K562 (cell line): Measurements from ENCODE around the gene TPCN1. TPM values are rescaled to one million over a fixed set of nuclear protein-coding genes. Genes with fewer than 3 reads are reported as not detected.
A peak's percentile ranks its signal among the peaks of the same experiment; 100 is the strongest.

Source experiments
- ARNT ChIP-seq, 2 experiments: fragments of 450-650 bp; IDR thresholded peaks; 2 replicates each; pipeline ENCODE4 v1.6.1; 2016; ENCODE audit warnings: mild to moderate bottlenecking in 1 of 2
- BCL6 ChIP-seq: fragments of 250-450 bp; sonication (Bioruptor Pico); IDR thresholded peaks from 2 replicates; pipeline ENCODE4 v1.4.0; 2020
- EZH2 ChIP-seq: IDR thresholded peaks from 2 replicates; pipeline ENCODE4 v1.6.1; 2012; ENCODE audit warnings: low read depth, mild to moderate bottlenecking, inconsistent platforms, low read length, borderline replicate concordance
- GABPB2 ChIP-seq: fragments of 250-450 bp; sonication (Bioruptor Pico); conservative IDR thresholded peaks from 2 replicates; pipeline ENCODE4 v1.5.1; 2021; ENCODE audit warnings: mild to moderate bottlenecking
- KAT7 ChIP-seq: sonication (generic); formaldehyde crosslinking; IDR thresholded peaks from 2 replicates; pipeline ENCODE4 v1.8.0; 2022; ENCODE audit warnings: missing genetic modification reagents, mild to moderate bottlenecking, borderline replicate concordance
- MAFF ChIP-seq: IDR thresholded peaks from 2 replicates; pipeline ENCODE4 v1.6.1; 2012; ENCODE audit warnings: low read length, improper control_type of control experiment
- MAFG ChIP-seq: fragments of 450-650 bp; conservative IDR thresholded peaks from 2 replicates; pipeline ENCODE4 v1.6.1; 2016; ENCODE audit warnings: missing genetic modification characterization, missing compliant biosample characterization
- MYC ChIP-seq, 2 experiments: fragments of 250-450 bp in 1 of 2; sonication (Bioruptor Pico) in 1 of 2; IDR thresholded peaks; 2 replicates each; pipeline versions ENCODE4 v1.5.1 to v1.6.1; 2012 to 2021; ENCODE audit warnings: low read depth in 2 of 2, borderline replicate concordance in 1 of 2, improper control_type of control experiment in 1 of 2, low read length in 1 of 2, mild to moderate bottlenecking in 1 of 2, moderate library complexity in 1 of 2
- MYNN ChIP-seq, 2 experiments: sonication (generic); formaldehyde crosslinking in 1 of 2; IDR thresholded peaks; 2 replicates each; pipeline versions ENCODE4 v1.5.0 to v1.6.1; 2016 to 2020; ENCODE audit warnings: antibody characterized with exemption in 1 of 2, missing genetic modification reagents in 1 of 2
- POLR2H ChIP-seq: IDR thresholded peaks from 2 replicates; pipeline ENCODE4 v1.6.1; 2016; ENCODE audit warnings: missing genetic modification characterization, low read depth, mild to moderate bottlenecking, control low read depth, missing compliant biosample characterization, moderate library complexity
- SETDB1 ChIP-seq: IDR thresholded peaks from one replicate; pipeline ENCODE4 v1.6.1; 2012; ENCODE audit warnings: low read length, control low read depth, inconsistent platforms
- SNRNP70 ChIP-seq: fragments of 200-400 bp; formaldehyde crosslinking; optimal IDR thresholded peaks from 2 replicates; pipeline ENCODE3; 2017; ENCODE audit warnings: low read depth, low read length
- SOX6 ChIP-seq: fragments of 450-650 bp; IDR thresholded peaks from 2 replicates; pipeline ENCODE4 v1.6.1; 2014; ENCODE audit warnings: mild to moderate bottlenecking
- ZNF197 ChIP-seq: fragments of 200-800 bp; sonication (Bioruptor generic); IDR thresholded peaks from 2 replicates; pipeline ENCODE4 v1.6.1; 2016; ENCODE audit warnings: low read depth, missing genetic modification characterization, missing compliant biosample characterization
- ZNF395 ChIP-seq: fragments of 200-800 bp; sonication (Bioruptor generic); IDR thresholded peaks from 2 replicates; pipeline ENCODE4 v1.6.1; 2017; ENCODE audit warnings: missing genetic modification characterization, missing compliant biosample characterization
- ZNF668 ChIP-seq: fragments of 250-450 bp; sonication (Bioruptor Pico); IDR thresholded peaks from 2 replicates; pipeline ENCODE4 v1.8.0; 2022; ENCODE audit warnings: mild to moderate bottlenecking, inconsistent platforms
- polyA plus RNA-seq, 8 experiments: library from polyadenylated mRNA; depleted of rRNA in 4 of 8; stranded (reverse) in 5 of 8; unstranded in 3 of 8; fragments of >200 nt; fragmentation: Nextera tagmentation in 2 of 8; fragmentation: Illumina TruSeq in 1 of 8; extraction: Ambion mirVana in 2 of 8; extraction: Trizol in 1 of 8; gene quantifications; 2 replicates each; pipeline versions ENCODE4 v1.2.1 to v1.2.3, GENCODE V29; 2011 to 2014; ENCODE audit warnings: inconsistent platforms in 1 of 8, missing spikeins in 1 of 8
- total RNA-seq, 7 experiments: library from RNA; depleted of rRNA in 6 of 7; stranded (reverse); fragments of >200 nt in 6 of 7; fragmentation: Illumina TruSeq in 2 of 7; extraction: Trizol in 2 of 7; gene quantifications; 2 replicates each; pipeline versions ENCODE4 v1.2.1 to v1.2.3, GENCODE V29; 2011 to 2021; ENCODE audit warnings: low replicate concordance in 1 of 7
- TF ChIP-seq, protein P1 (sequence below), 2 experiments: fragments of 200-800 bp in 1 of 2; sonication (Bioruptor generic) in 1 of 2; sonication (generic) in 1 of 2; formaldehyde crosslinking in 1 of 2; IDR thresholded peaks in 1 of 2; conservative IDR thresholded peaks in 1 of 2; 2 replicates each; pipeline versions ENCODE4 v1.5.0 to v1.6.1; 2016 to 2020; ENCODE audit warnings: missing compliant biosample characterization in 1 of 2, missing genetic modification characterization in 1 of 2, missing genetic modification reagents in 1 of 2
- TF ChIP-seq, protein P2 (sequence below), 2 experiments: fragments of 150-350 bp in 1 of 2; IDR thresholded peaks; 2 replicates each; pipeline ENCODE4 v1.6.1; 2012 to 2016; ENCODE audit warnings: low read depth in 2 of 2, low read length in 2 of 2, mild to moderate bottlenecking in 1 of 2, moderate library complexity in 1 of 2
- TF ChIP-seq, protein P3 (sequence below): fragments of 450-650 bp; conservative IDR thresholded peaks from 2 replicates; pipeline ENCODE4 v1.6.1; 2016; ENCODE audit warnings: missing genetic modification characterization, low read depth, mild to moderate bottlenecking, missing compliant biosample characterization, moderate library complexity

The TPCN1 gene
- total and polyA plus RNA-seq, 9 of the 15 experiments (the other 6 are each of a cell fraction or from before 2014, with no cell fraction given), result 0.80 to 23.8 (median 7.4) TPM

DNA sequence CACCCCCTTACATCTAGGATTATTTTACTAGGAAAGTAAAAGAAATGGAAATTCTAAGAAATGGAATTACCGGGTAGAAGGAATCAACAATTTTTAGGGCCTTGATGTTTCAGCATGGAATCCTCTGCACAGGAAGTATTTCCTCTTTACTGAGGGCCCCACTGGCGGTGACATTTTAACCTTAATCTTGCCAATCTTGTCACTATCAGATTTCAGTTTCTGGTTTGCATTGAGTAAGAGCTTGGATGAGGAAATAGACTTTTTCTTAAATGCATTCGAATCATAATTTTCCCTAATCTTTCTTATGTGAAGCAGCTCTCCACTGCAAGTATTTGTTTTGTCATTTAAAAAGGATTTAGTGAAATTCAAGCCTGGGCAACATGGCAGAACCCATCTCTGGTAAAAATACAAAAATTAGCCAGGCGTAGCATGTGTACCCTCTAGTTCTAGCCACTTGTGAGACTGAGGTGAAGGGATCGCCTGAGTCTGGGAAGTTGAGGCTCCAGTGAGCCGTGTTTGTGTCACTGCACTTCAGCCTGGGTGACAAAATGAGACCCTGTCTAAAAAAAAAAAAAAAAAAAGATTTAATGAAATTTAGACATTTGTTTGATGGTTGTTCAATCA is 40.7 kb downstream of the TPCN1 start (continued):
- TF ChIP-seq MAFF (no peak), POLR2H (tag) (no peak), MYNN (IDR thresholded peaks at IDR 0.05) (no peak), MYNN (CRISPR knock-in tag; IDR thresholded peaks at IDR 0.05) (no peak), ZNF197 (peak; percentile 65; the same call in 1 of the 2 replicates), ZNF668 (CRISPR knock-in tag) (no peak), EZH2 (no peak), MYC (IDR thresholded peaks at IDR 0.05; ENCODE audit: low read depth, low read length) (peak; percentile 34; the same call in 1 of the 2 replicates), MYC (CRISPR knock-in tag; IDR thresholded peaks at IDR 0.05; ENCODE audit: borderline replicate concordance, low read depth) (no peak), SNRNP70 (no peak), MAFG (tag) (no peak), ARNT (IDR thresholded peaks at IDR 0.05) (no peak), SETDB1 (no peak), BCL6 (CRISPR knock-in tag) (no peak), GABPB2 (CRISPR knock-in tag) (no peak), ZNF395 (0 out of 2 replicates have a peak, but pooled peaks have one; percentile 11), KAT7 (no peak), SOX6 (peak; percentile 24; the same call in 1 of the 2 replicates)
- TF ChIP-seq, protein P1, sequence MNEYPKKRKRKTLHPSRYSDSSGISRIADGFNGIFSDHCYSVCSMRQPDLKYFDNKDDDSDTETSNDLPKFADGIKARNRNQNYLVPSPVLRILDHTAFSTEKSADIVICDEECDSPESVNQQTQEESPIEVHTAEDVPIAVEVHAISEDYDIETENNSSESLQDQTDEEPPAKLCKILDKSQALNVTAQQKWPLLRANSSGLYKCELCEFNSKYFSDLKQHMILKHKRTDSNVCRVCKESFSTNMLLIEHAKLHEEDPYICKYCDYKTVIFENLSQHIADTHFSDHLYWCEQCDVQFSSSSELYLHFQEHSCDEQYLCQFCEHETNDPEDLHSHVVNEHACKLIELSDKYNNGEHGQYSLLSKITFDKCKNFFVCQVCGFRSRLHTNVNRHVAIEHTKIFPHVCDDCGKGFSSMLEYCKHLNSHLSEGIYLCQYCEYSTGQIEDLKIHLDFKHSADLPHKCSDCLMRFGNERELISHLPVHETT (CRISPR knock-in tag; conservative IDR thresholded peaks at IDR 0.05 in 1 of 2, IDR thresholded peaks at IDR 0.05 in 1 of 2), result peak in 1 of 2 experiments; percentile 78; a peak in 2 of 4 replicates
- TF ChIP-seq, protein P2, sequence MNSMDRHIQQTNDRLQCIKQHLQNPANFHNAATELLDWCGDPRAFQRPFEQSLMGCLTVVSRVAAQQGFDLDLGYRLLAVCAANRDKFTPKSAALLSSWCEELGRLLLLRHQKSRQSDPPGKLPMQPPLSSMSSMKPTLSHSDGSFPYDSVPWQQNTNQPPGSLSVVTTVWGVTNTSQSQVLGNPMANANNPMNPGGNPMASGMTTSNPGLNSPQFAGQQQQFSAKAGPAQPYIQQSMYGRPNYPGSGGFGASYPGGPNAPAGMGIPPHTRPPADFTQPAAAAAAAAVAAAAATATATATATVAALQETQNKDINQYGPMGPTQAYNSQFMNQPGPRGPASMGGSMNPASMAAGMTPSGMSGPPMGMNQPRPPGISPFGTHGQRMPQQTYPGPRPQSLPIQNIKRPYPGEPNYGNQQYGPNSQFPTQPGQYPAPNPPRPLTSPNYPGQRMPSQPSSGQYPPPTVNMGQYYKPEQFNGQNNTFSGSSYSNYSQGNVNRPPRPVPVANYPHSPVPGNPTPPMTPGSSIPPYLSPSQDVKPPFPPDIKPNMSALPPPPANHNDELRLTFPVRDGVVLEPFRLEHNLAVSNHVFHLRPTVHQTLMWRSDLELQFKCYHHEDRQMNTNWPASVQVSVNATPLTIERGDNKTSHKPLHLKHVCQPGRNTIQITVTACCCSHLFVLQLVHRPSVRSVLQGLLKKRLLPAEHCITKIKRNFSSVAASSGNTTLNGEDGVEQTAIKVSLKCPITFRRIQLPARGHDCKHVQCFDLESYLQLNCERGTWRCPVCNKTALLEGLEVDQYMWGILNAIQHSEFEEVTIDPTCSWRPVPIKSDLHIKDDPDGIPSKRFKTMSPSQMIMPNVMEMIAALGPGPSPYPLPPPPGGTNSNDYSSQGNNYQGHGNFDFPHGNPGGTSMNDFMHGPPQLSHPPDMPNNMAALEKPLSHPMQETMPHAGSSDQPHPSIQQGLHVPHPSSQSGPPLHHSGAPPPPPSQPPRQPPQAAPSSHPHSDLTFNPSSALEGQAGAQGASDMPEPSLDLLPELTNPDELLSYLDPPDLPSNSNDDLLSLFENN (IDR thresholded peaks at IDR 0.05; ENCODE audit: low read depth in 2 of 2, low read length in 2 of 2), result no peak
- TF ChIP-seq, protein P3, sequence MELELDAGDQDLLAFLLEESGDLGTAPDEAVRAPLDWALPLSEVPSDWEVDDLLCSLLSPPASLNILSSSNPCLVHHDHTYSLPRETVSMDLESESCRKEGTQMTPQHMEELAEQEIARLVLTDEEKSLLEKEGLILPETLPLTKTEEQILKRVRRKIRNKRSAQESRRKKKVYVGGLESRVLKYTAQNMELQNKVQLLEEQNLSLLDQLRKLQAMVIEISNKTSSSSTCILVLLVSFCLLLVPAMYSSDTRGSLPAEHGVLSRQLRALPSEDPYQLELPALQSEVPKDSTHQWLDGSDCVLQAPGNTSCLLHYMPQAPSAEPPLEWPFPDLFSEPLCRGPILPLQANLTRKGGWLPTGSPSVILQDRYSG, result no peak
